Measurements from ENCODE around the gene GAPVD1.
A peak's percentile ranks its signal among the peaks of the same experiment; 100 is the strongest.

Gene GAPVD1

DNA sequence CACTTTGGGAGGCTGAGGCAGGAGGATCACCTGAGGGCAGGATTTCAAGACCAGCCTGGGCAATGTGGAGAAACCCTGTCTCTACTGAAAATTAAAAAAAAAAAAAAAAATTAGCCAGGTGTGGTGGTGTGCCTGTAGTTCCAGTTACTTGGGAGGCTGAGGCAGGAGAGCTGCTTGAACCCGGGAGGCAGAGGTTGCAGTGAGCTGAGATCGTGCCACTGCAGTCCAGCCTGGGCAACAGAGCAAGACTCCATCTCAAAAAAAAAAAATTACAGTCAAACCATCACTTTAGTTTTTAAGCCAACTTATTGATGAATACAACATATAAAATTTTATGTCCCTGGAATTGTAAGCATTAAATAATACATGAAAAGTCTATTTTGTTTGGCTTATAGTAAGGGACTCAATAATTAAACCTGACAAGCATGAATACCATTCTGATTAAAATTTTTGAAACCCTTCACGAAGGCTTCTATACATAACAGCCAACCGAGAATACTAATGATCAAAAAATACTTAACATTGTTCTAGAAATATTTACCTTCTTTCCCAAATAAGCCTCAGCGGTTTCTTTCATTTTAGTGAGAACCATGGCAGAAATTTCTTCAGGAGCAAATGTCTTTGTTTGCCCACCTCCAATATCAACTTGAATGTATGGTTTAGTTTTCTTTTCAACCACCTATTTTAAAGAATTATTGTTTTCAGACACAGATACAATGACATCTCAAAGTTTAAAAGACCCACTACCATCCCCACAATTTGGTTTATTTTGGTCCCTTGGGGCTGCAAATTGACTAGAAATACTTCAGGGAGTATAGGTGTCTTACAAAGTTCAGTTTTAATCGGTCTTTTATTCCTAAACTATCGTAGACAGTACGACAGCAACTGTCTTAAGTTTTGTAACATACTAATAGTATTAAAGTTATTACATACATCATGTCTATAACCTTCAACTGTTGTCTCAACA is 21.7 kb upstream of the GAPVD1 start:
- no peak for TF ChIP-seq POLR2A (IDR thresholded peaks at IDR 0.05; ENCODE audit: low read depth, low read length)
- TF ChIP-seq TAF1 (IDR thresholded peaks at IDR 0.05; ENCODE audit: borderline replicate concordance, low read depth, low read length) = no peak
- TF ChIP-seq POLR2AphosphoS5 (IDR thresholded peaks at IDR 0.05; ENCODE audit: low read depth, low read length) = no peak
- no peak for FAIRE-seq

DNA sequence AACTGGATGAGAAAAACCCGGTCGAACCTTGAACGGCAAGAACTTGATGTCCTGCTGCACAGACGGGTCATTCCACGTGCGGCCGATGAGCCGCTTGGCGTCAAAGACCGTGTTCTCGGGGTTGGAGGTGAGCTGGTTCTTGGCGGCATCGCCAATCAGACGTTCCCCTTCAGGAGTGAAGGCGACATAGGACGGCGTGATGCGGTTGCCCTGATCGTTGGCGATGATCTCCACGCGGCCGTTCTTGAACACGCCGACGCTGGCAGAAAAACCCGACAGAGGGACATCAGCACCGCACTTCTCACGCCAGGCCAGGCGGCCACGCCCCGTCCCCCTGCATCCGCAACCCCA is 21.0 kb upstream of the GAPVD1 start:
- peak; percentile 26 for DNase-seq (ENCODE audit: insufficient read length)
- peak; percentile 30 for FAIRE-seq
- TF ChIP-seq TAF1 (IDR thresholded peaks at IDR 0.05; ENCODE audit: borderline replicate concordance, low read depth, low read length) = no peak
- no peak for TF ChIP-seq POLR2A (IDR thresholded peaks at IDR 0.05; ENCODE audit: low read depth, low read length)
- no peak for TF ChIP-seq POLR2AphosphoS5 (IDR thresholded peaks at IDR 0.05; ENCODE audit: low read depth, low read length)

More for the DNA sequence above, 21.7 kb upstream of the GAPVD1 start:
- DNase-seq (ENCODE audit: insufficient read length) = no peak

DNA sequence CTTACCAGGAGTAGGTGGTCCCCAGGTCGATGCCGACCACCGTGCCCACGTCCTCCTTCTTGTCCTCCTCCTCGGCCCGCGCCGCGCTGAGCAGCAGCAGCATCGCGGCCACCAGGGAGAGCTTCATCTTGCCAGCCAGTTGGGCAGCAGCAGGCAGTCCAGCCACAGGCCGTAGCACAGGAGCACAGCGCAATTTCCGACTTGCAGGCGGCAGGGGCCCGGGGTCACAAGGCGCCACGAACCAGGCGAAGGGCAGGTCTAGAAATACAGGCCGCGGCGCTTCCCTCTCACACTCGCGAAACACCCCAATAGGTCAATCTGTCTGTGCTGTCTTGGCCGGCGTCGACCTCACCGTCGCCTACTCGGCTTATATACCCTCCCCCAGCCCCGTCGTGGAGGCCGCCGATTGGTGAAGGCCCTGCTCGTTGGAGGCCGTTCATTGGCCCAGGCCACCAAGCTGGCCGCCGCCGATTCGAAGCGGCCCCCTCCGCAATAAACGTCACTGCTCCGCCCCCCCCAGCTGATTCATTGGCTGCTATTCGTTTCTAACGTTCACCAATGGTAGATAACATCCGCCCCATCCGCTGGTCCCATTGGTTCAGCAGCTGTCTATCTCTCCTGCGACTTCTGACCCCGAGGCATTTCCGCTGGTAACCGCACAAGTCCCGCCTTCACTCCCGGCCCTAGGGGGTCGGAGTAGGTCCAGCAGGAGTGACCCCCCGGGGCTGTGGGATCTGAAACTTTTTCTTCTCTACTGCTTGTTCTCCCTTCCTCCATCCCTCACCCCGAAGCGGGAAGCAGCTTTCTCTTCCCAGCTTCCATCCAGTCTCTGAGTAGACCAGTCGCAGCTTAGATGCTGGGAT is 20.4 kb upstream of the GAPVD1 start, which contains the start of gene HSPA5:
Gene HSPA5, minus strand, starts transcription at position 344 of the 863 bp plus-strand sequence. Its CDS starts 217 bp downstream, at position 127.
- peak; percentile 97 for DNase-seq (ENCODE audit: insufficient read length)
- peak; percentile 94 for FAIRE-seq
- TF ChIP-seq TAF1 (IDR thresholded peaks at IDR 0.05; ENCODE audit: borderline replicate concordance, low read depth, low read length) = peak; percentile 94
- TF ChIP-seq POLR2A (IDR thresholded peaks at IDR 0.05; ENCODE audit: low read depth, low read length) = peak; percentile 99
- TF ChIP-seq POLR2AphosphoS5 (IDR thresholded peaks at IDR 0.05; ENCODE audit: low read depth, low read length) = peak; percentile 97

DNA sequence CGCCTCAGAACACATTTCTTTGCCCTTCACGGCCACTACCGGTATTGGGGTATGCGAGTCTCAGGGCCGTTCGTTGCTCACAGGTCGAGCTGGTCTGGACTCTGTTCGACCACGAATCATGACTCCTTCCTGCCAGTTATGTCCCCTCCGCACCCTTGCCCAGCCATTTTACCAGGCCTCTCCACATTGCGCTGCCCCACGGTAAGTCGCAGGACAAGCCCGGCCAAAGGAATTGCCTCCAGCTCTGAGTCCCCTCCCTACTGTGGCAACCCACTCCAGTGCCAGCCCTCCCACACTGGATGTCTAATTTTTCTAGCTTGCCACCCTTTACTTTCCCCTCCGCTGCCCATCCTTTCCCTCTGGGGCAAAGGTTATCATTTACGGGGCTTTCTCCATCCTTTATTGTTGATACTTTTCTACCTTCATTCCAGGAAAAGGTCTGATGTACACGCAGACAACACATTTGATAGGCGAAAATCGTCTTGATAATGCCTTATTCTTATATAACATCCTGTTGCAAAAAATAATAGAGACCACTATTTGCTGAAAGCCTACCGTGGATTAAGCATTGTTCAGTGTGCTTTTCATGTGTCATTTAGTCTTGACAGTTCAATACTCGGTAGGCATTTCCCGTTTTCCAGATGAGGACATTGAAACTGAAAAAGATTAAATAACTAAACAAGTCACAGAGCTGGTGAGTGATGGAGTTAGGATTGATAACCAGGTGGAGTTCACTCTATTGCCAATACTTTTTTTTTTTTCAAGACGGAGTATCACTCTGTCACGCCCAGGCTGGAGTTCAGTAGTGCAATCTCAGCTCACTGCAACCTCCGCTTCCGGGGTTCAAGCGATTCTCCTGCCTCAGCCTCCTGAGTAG is 19.5 kb upstream of the GAPVD1 start:
- TF ChIP-seq POLR2A (IDR thresholded peaks at IDR 0.05; ENCODE audit: low read depth, low read length) (peak; percentile 7; the same call in 1 of the 2 replicates), TAF1 (IDR thresholded peaks at IDR 0.05; ENCODE audit: borderline replicate concordance, low read depth, low read length) (no peak), POLR2AphosphoS5 (IDR thresholded peaks at IDR 0.05; ENCODE audit: low read depth, low read length) (peak; percentile 23)
- DNase-seq (ENCODE audit: insufficient read length) = no peak
- FAIRE-seq = peak; percentile 60

GRCh38 chr9:125243792-125244260 is 17.8 kb upstream of the GAPVD1 start:
- no peak for FAIRE-seq

DNA sequence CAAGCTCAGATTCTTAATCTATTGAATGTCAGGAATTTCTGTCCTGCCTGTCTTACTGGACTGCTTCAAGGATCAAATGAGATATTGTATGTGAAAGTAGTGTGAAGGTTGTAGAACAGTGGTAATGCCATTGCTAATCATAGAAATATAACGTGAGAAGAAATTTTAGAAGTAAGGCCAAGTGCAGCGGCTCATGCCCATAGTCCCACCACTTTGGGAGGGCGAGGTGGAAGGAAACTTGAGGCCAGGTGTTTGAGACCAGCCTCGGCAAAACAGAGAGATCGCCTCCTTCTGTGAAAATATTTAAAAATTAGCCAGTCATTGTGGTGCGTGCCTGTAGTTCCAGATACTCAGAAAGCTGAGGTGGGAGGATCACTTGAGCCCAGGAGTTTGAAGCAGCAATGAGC is 15.4 kb upstream of the GAPVD1 start:
- no peak for DNase-seq (ENCODE audit: insufficient read length)
- no peak for FAIRE-seq
- no peak for TF ChIP-seq POLR2A (IDR thresholded peaks at IDR 0.05; ENCODE audit: low read depth, low read length)
- TF ChIP-seq POLR2AphosphoS5 (IDR thresholded peaks at IDR 0.05; ENCODE audit: low read depth, low read length) = no peak
- TF ChIP-seq TAF1 (IDR thresholded peaks at IDR 0.05; ENCODE audit: borderline replicate concordance, low read depth, low read length) = no peak

More at GRCh38 chr9:125243792-125244260, 17.8 kb upstream of the GAPVD1 start:
- no peak for TF ChIP-seq TAF1 (IDR thresholded peaks at IDR 0.05; ENCODE audit: borderline replicate concordance, low read depth, low read length)
- DNase-seq (ENCODE audit: insufficient read length) = no peak

DNA sequence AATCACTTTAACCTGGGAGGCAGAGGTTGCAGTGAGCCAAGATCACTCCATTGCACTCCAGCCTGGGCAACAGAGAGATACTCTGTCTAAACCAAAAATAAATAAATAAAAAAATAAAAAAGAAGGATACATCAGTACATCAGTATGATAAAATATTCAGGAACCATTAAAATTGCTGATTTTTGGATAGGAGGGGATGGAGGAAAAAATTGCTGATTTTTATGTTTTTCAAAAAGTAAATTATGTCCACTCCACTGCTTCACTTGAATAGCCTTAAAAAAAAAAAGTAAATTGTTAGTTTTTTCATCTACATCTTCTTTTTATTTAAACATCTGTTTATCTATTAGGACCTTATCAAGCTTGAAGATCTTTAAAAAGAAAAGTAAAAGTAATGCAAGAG is 7.4 kb upstream of the GAPVD1 start:
- TF ChIP-seq POLR2AphosphoS5 (IDR thresholded peaks at IDR 0.05; ENCODE audit: low read depth, low read length) (no peak), POLR2A (IDR thresholded peaks at IDR 0.05; ENCODE audit: low read depth, low read length) (no peak), TAF1 (IDR thresholded peaks at IDR 0.05; ENCODE audit: borderline replicate concordance, low read depth, low read length) (no peak)
- FAIRE-seq = no peak
- DNase-seq (ENCODE audit: insufficient read length) = no peak

DNA sequence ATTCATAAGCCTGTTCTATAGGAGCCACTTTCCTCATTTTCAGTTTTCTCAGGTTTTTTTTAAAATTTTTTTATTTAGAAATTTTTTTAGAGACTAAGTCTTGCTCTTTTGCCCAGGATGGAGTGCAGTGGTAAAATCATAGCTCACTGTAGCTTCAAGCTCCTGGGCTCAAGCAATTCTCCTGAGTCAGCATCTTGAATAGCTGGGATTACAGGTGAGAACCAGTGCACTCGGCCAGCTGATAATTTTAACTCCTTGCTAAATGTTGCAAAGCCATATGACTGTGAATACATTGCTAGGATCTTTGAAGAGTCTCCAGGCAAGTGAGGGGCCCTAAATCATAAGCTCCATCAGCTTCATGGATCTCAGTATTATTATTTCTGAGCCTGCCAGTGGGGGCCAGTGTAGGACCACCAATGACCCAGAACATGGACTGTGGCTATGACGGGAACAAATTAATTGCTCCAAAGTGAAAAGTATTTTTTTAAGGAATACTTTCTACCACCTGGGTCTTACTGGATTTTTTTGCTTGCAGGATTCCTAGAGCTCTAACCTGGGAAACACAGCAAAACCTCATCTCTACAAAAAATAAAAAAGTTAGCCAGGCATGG is 5.7 kb upstream of the GAPVD1 start:
- no peak for FAIRE-seq
- DNase-seq (ENCODE audit: insufficient read length) = no peak
- TF ChIP-seq POLR2A (IDR thresholded peaks at IDR 0.05; ENCODE audit: low read depth, low read length) = no peak
- TF ChIP-seq POLR2AphosphoS5 (IDR thresholded peaks at IDR 0.05; ENCODE audit: low read depth, low read length) = no peak
- no peak for TF ChIP-seq TAF1 (IDR thresholded peaks at IDR 0.05; ENCODE audit: borderline replicate concordance, low read depth, low read length)

- DNase-seq (ENCODE audit: insufficient read length) (no peak), FAIRE-seq (no peak)
Measured at GRCh38 chr9:125258160-125258785, 3.4 kb upstream of the GAPVD1 start.

More at GRCh38 chr9:125258160-125258785, 3.4 kb upstream of the GAPVD1 start:
- TF ChIP-seq POLR2AphosphoS5 (IDR thresholded peaks at IDR 0.05; ENCODE audit: low read depth, low read length) (no peak), POLR2A (IDR thresholded peaks at IDR 0.05; ENCODE audit: low read depth, low read length) (no peak)

All from GM12892 (cell line).